AG04449 (cell line): ENCODE results near the gene MEIKIN.

Experiments used
- CTCF ChIA-PET: fragments of 350-600 bp; formaldehyde crosslinking; extraction: SDS; loops from one replicate; lab custom pipeline; 2021; ENCODE audit warnings: antibody characterized with exemption; lab: Yijun Ruan, JAX
- POLR2A ChIA-PET: fragments of 400-600, 350-600 bp; formaldehyde crosslinking; extraction: SDS; loops from one replicate; lab custom pipeline; 2020; ENCODE audit warnings: antibody characterized with exemption, inconsistent platforms; lab: Yijun Ruan, JAX
- DNase-seq: peaks from one replicate; pipeline ENCODE4 v3.0.0-alpha.2; 2010; ENCODE audit warnings: low read depth, low spot score
- H3K4me3 ChIP-seq: 2 replicates; pipeline ENCODE4 v1.5.1; 2011; ENCODE audit warnings: low read depth, mild to moderate bottlenecking, control low read depth, low read length
- CTCF ChIP-seq: IDR thresholded peaks from one replicate; pipeline ENCODE4 v1.5.1; 2011; ENCODE audit warnings: mild to moderate bottlenecking, moderate library complexity, low read length, control low read depth, inconsistent platforms; ENCODE audit not compliant: insufficient read depth; ENCODE audit errors: missing control alignments

MEIKIN gene

GRCh38 chr5:131952301-131952857, 6.9 kb upstream of the MEIKIN start:
- H3K4me3 ChIP-seq = no peak overlapping the region
- POLR2A ChIA-PET = no interaction called here
- no peak for TF ChIP-seq CTCF
- CTCF ChIA-PET = no interaction called here
- no peak for DNase-seq

DNA sequence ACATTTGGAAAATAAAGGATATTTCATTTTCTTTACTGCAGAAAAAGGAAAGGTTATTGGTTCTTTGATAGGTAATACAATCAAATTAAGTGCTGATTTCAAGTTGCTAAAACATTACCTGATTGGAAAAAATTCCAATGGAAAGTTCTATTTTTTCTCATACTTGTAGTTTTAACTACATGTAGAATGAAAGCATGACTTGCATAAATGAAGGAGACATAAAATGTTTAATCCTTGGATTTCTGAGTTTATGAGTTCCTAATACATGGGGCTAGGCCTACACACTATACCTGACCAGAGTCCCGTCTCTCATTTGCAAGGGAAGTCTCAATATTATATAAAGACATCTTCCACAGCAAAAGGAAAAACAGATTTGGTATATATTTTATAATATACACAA, 5.2 kb upstream of the MEIKIN start:
- TF ChIP-seq CTCF = no peak
- DNase-seq = no peak
- ChIA-PET POLR2A (no interaction called here), CTCF (no interaction called here)
- no peak overlapping the region for H3K4me3 ChIP-seq

GRCh38 chr5:131947445-131947844, 2.0 kb upstream of the MEIKIN start:
- no peak for TF ChIP-seq CTCF
- ChIA-PET CTCF (no interaction called here), POLR2A (no interaction called here)
- no peak overlapping the region for H3K4me3 ChIP-seq
- DNase-seq = no peak

- CTCF ChIA-PET = no interaction called here
- no peak for TF ChIP-seq CTCF
- H3K4me3 ChIP-seq = no peak overlapping the region
- POLR2A ChIA-PET = no interaction called here
- DNase-seq = no peak
Observed at GRCh38 chr5:131944702-131945550, 537 bp downstream of the MEIKIN start.

GRCh38 chr5:131943916-131944315, 1.5 kb downstream of the MEIKIN start:
- POLR2A ChIA-PET = no interaction called here
- no peak for DNase-seq
- H3K4me3 ChIP-seq = no peak overlapping the region
- TF ChIP-seq CTCF = no peak
- CTCF ChIA-PET = no interaction called here

- POLR2A ChIA-PET = no interaction called here
- CTCF ChIA-PET = no interaction called here
- H3K4me3 ChIP-seq = no peak overlapping the region
- TF ChIP-seq CTCF = no peak
- DNase-seq = no peak
Observed at GRCh38 chr5:131942016-131942415, 3.4 kb downstream of the MEIKIN start.
